ENCODE data around the gene TMEM106C. TPM values are rescaled to one million over a fixed set of nuclear protein-coding genes. Genes with fewer than 3 reads are reported as not detected.

TMEM106C gene
- total RNA-seq, 4 donors from 2014 or later: 24.1 to 92.7 (median 63.5) TPM

DNA sequence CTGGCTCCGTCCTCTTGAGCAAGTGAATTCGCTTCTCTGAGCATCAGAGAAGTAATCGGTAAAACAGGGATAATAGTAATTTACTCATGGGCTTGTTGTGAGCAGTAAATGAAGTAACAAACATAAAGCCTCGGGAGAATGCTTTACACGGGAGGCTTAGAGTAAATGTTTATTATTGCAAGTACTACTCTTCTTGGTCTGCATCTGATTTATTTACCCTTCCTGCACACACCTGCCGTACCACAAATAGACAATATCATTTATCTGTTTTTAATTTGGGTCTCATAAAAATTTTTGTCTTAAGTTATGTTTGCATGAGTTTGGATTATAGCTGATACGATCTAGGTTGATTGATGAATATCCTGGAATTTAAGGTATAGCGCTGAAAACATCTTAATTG lies 48.7 kb downstream of the TMEM106C start:
- no peak overlapping the region for H3K4me3 ChIP-seq
- no peak overlapping the region for H3K27ac ChIP-seq
- no peak for DNase-seq
- H3K27me3 ChIP-seq: peaks cover 0 to 82% (median 0%) of the 10 kb centered on the region in 4 donors
- H3K36me3 ChIP-seq: no peaks in the 10 kb centered on the region
- no peaks in the 10 kb centered on the region for H3K4me1 ChIP-seq
- H3K9me3 ChIP-seq: no peaks in the 10 kb centered on the region
- WGBS, 2 donors: 64% methylated on average over 8 of the region's 8 CpGs
- TF ChIP-seq POLR2A (IDR thresholded peaks at IDR 0.05): no peak
- TF ChIP-seq, protein P1, sequence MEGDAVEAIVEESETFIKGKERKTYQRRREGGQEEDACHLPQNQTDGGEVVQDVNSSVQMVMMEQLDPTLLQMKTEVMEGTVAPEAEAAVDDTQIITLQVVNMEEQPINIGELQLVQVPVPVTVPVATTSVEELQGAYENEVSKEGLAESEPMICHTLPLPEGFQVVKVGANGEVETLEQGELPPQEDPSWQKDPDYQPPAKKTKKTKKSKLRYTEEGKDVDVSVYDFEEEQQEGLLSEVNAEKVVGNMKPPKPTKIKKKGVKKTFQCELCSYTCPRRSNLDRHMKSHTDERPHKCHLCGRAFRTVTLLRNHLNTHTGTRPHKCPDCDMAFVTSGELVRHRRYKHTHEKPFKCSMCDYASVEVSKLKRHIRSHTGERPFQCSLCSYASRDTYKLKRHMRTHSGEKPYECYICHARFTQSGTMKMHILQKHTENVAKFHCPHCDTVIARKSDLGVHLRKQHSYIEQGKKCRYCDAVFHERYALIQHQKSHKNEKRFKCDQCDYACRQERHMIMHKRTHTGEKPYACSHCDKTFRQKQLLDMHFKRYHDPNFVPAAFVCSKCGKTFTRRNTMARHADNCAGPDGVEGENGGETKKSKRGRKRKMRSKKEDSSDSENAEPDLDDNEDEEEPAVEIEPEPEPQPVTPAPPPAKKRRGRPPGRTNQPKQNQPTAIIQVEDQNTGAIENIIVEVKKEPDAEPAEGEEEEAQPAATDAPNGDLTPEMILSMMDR (IDR thresholded peaks at IDR 0.05): no peak
- intact Hi-C loops (cut with DNase I): no loop called here

DNA sequence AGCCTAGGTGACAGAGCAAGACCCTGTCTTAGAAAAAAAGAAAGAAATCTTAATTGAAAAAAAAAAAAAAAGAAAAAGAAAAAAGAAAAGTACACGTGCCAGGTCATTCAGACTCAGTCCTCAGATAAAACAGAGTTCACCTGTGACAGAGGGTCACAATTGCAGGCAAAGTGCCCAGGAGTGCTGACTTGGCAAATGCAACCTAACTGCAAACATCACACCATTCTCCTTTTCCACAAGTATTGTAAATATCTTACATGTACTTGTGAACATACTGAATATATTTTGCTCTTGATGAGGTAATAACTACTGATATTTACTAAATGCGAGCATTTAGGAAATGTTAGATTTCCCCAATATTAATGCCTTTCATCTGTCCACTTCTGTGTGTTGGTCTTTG lies 49.9 kb downstream of the TMEM106C start:
- intact Hi-C loops (cut with DNase I): no loop called here
- DNase-seq: no peak
- Histone ChIP-seq H3K27me3 (peaks cover 0 to 77% (median 0%) of the 10 kb centered on the region in 4 donors), H3K9me3 (no peaks in the 10 kb centered on the region), H3K36me3 (no peaks in the 10 kb centered on the region), H3K27ac (no peak overlapping the region), H3K4me3 (no peak overlapping the region), H3K4me1 (no peaks in the 10 kb centered on the region)
- TF ChIP-seq POLR2A (IDR thresholded peaks at IDR 0.05): no peak
- TF ChIP-seq, protein P1 (IDR thresholded peaks at IDR 0.05): no peak
- WGBS, 2 donors: 69 to 77% methylated on average over 2 of the region's 2 CpGs

DNA sequence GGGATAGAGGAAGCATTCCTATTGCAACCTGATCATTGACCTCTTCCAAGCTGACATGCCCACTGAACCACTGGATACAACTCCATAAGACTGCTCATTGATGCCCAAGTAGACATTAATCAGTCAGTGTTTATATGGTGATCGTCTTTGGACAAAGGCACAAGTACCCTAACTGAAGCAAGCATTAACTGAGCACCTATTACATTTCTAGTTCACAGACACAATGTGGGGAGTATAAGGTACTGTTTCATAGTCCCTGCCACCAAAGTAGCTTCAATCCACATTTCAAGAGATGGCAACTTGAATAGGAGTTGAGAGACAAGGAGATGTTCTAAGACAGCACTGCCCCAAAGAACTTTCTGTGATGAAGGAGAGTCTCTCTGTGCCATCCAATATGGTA lies 51.7 kb downstream of the TMEM106C start:
- WGBS, 2 donors: 40 to 64% methylated on average over 1 of the region's 1 CpG
- Histone ChIP-seq H3K36me3 (no peaks in the 10 kb centered on the region), H3K27ac (no peak overlapping the region), H3K4me1 (no peaks in the 10 kb centered on the region), H3K27me3 (peaks cover 0 to 74% (median 0%) of the 10 kb centered on the region in 4 donors), H3K9me3 (no peaks in the 10 kb centered on the region), H3K4me3 (no peak overlapping the region)
- intact Hi-C loops (cut with DNase I): no loop called here
- TF ChIP-seq POLR2A (IDR thresholded peaks at IDR 0.05): no peak
- DNase-seq: no peak

DNA sequence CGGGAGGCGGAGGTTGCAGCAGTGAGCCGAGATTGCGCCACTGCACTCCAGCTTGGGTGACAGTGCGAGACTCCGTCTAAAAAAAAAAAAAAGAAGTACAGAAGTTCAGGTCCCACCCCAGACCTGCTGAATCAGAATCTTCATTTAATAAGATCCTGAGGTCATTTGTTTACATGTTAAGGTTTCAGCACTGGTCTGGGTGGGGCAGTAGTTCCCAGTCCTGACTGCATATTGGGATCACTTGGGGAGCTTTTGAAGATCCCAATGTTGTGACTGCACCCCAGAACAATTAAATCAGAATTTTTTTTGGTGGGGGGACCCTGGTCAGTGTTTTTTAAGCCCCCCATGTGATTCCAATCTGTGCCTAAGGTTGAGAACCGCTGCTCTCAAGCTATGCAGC lies 52.6 kb downstream of the TMEM106C start:
- Histone ChIP-seq H3K4me1 (no peaks in the 10 kb centered on the region), H3K36me3 (no peaks in the 10 kb centered on the region), H3K27me3 (peaks cover 0 to 68% (median 0%) of the 10 kb centered on the region in 4 donors), H3K9me3 (no peaks in the 10 kb centered on the region), H3K27ac (no peak overlapping the region), H3K4me3 (no peak overlapping the region)
- intact Hi-C loops (cut with DNase I): no loop called here
- no peak for DNase-seq
- no peak for TF ChIP-seq POLR2A (IDR thresholded peaks at IDR 0.05)
- TF ChIP-seq, protein P1 (IDR thresholded peaks at IDR 0.05): no peak
- 85 to 90% methylated on average over 6 of the region's 7 CpGs for WGBS, 2 donors

DNA sequence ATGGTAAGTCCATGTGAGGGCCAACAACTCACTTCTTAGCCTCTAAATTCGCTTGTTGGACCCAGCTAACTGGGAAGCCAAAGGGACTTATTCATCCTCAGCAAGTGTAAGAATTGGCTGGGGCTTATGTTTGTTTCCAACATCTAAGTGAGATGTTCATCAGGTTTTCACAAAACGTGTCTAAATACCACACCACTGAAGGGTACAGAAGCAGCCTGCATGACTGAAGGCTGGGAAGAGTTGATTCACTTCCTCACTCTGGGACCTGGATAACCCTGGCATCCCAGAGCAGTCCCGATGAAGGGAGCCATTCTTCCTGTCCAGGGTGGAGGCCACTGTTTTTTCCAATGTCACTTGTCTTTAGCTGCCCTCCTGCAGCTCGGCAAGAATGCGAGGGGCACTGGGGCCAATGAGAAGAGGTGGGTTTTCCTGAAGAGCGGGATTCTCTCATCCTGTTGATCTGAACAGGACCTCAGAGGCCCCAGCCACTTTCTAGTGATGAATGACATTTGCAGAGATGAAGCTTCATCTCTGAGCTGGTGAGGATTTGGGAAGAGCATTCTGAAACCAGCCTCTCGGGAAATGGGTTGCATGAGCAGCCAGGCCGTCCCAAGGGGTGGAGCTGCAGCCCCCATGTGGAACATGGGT lies 53.1 kb downstream of the TMEM106C start:
- intact Hi-C loops (cut with DNase I): no loop called here
- DNase-seq: no peak
- Histone ChIP-seq H3K27ac (no peak overlapping the region), H3K9me3 (no peaks in the 10 kb centered on the region), H3K4me1 (no peaks in the 10 kb centered on the region), H3K27me3 (peaks cover 0 to 68% (median 0%) of the 10 kb centered on the region in 4 donors), H3K36me3 (no peaks in the 10 kb centered on the region), H3K4me3 (no peak overlapping the region)
- TF ChIP-seq POLR2A (IDR thresholded peaks at IDR 0.05): no peak
- TF ChIP-seq, protein P1 (IDR thresholded peaks at IDR 0.05): no peak
- WGBS, 2 donors: 68 to 72% methylated on average over 7 to 8 of the region's 8 CpGs
